A549 (cell line): Measurements from ENCODE around the gene CEPT1.

Experiments used
- BCL3 ChIP-seq: fragments of >200 bp; sonication (Bioruptor Twin); formaldehyde crosslinking; IDR thresholded peaks from 3 replicates; pipeline ENCODE4 v1.6.1; 2016
- CTCF ChIP-seq: fragments of >200 bp; sonication (Bioruptor Twin); formaldehyde crosslinking; IDR thresholded peaks from 3 replicates; pipeline ENCODE4 v1.5.1; 2016
- EP300 ChIP-seq, 2 experiments: fragments of >200 bp; sonication (Bioruptor Twin); formaldehyde crosslinking; IDR thresholded peaks; 2 replicates in 1 of 2; 3 replicates in 1 of 2; pipeline ENCODE4 v1.6.1; 2016 to 2017
- ESRRA ChIP-seq: fragments of 150-350 bp; IDR thresholded peaks from 2 replicates; pipeline ENCODE4 v1.6.1; 2014; ENCODE audit warnings: mild to moderate bottlenecking, low read length, borderline replicate concordance
- KDM5A ChIP-seq: fragments of 200-600 bp; sonication (generic); IDR thresholded peaks from 2 replicates; pipeline ENCODE4 v1.6.1; 2016; ENCODE audit warnings: antibody characterized with exemption, mild to moderate bottlenecking
- POLR2A ChIP-seq: IDR thresholded peaks from 2 replicates; pipeline ENCODE4 v1.6.1; 2012; ENCODE audit warnings: mild to moderate bottlenecking, low read length
- RAD21 ChIP-seq, 2 experiments: fragments of >200 bp in 1 of 2; sonication (Bioruptor Twin) in 1 of 2; formaldehyde crosslinking in 1 of 2; IDR thresholded peaks in 1 of 2; conservative IDR thresholded peaks in 1 of 2; 2 replicates in 1 of 2; 3 replicates in 1 of 2; pipeline ENCODE4 v1.6.1; 2012 to 2018; ENCODE audit warnings: inconsistent platforms in 1 of 2
- SMC3 ChIP-seq: fragments of >200 bp; sonication (Bioruptor Twin); formaldehyde crosslinking; IDR thresholded peaks from 3 replicates; pipeline ENCODE4 v1.6.1; 2018; ENCODE audit warnings: inconsistent platforms
- TFCP2L1 ChIP-seq: fragments of 250-450 bp; sonication (Bioruptor Pico); IDR thresholded peaks from 2 replicates; pipeline ENCODE4 v1.5.0; 2021; ENCODE audit warnings: mild to moderate bottlenecking
- TP53 ChIP-seq: fragments of 250-450 bp; sonication (Bioruptor Pico); IDR thresholded peaks from 2 replicates; pipeline ENCODE4 v1.5.0; 2021; ENCODE audit warnings: mild to moderate bottlenecking, moderate library complexity
- TF ChIP-seq, protein P1 (sequence below): fragments of 250-450 bp; sonication (Bioruptor Pico); IDR thresholded peaks from 2 replicates; pipeline ENCODE4 v1.5.0; 2021; ENCODE audit warnings: mild to moderate bottlenecking, moderate library complexity, borderline replicate concordance
- TF ChIP-seq, protein P2 (sequence below): fragments of 200-600 bp; sonication (generic); IDR thresholded peaks from 2 replicates; pipeline ENCODE4 v1.6.1; 2016; ENCODE audit warnings: antibody characterized with exemption, mild to moderate bottlenecking, moderate library complexity

- no peak for TF ChIP-seq POLR2A
- no peak for TF ChIP-seq KDM5A
- TF ChIP-seq, protein P1, sequence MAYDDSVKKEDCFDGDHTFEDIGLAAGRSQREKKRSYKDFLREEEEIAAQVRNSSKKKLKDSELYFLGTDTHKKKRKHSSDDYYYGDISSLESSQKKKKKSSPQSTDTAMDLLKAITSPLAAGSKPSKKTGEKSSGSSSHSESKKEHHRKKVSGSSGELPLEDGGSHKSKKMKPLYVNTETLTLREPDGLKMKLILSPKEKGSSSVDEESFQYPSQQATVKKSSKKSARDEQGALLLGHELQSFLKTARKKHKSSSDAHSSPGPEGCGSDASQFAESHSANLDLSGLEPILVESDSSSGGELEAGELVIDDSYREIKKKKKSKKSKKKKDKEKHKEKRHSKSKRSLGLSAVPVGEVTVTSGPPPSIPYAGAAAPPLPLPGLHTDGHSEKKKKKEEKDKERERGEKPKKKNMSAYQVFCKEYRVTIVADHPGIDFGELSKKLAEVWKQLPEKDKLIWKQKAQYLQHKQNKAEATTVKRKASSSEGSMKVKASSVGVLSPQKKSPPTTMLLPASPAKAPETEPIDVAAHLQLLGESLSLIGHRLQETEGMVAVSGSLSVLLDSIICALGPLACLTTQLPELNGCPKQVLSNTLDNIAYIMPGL, result no peak
- no peak for TF ChIP-seq CTCF
- TF ChIP-seq TP53 (CRISPR knock-in tag), result no peak
- TF ChIP-seq, protein P2, sequence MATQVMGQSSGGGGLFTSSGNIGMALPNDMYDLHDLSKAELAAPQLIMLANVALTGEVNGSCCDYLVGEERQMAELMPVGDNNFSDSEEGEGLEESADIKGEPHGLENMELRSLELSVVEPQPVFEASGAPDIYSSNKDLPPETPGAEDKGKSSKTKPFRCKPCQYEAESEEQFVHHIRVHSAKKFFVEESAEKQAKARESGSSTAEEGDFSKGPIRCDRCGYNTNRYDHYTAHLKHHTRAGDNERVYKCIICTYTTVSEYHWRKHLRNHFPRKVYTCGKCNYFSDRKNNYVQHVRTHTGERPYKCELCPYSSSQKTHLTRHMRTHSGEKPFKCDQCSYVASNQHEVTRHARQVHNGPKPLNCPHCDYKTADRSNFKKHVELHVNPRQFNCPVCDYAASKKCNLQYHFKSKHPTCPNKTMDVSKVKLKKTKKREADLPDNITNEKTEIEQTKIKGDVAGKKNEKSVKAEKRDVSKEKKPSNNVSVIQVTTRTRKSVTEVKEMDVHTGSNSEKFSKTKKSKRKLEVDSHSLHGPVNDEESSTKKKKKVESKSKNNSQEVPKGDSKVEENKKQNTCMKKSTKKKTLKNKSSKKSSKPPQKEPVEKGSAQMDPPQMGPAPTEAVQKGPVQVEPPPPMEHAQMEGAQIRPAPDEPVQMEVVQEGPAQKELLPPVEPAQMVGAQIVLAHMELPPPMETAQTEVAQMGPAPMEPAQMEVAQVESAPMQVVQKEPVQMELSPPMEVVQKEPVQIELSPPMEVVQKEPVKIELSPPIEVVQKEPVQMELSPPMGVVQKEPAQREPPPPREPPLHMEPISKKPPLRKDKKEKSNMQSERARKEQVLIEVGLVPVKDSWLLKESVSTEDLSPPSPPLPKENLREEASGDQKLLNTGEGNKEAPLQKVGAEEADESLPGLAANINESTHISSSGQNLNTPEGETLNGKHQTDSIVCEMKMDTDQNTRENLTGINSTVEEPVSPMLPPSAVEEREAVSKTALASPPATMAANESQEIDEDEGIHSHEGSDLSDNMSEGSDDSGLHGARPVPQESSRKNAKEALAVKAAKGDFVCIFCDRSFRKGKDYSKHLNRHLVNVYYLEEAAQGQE, result no peak
- TF ChIP-seq BCL3, result no peak
- no peak for TF ChIP-seq ESRRA
- no peak for TF ChIP-seq TFCP2L1
- TF ChIP-seq RAD21 (conservative IDR thresholded peaks at IDR 0.05 in 1 of 2, IDR thresholded peaks at IDR 0.05 in 1 of 2), result no peak
- no peak for TF ChIP-seq SMC3
- no peak for TF ChIP-seq EP300 (IDR thresholded peaks at IDR 0.05)
Measured at GRCh38 chr1:111211921-111212320, 71.9 kb downstream of the CEPT1 start.
